EH (cell line): Measurements from ENCODE around the gene PHF21A.

ENCODE experiments used
- DNase-seq: peaks from one replicate; pipeline ENCODE4 v3.0.0-alpha.2; 2015; ENCODE audit warnings: low read depth

The PHF21A gene

GRCh38 chr11:46121301-46121723 lies at the start of gene PHF21A:
Gene PHF21A (minus strand): TSS chr11:46121454. CDS start chr11:46084219, 37,235 bp downstream.
- DNase-seq, result peak; percentile 93

- DNase-seq, result no peak
Observed at GRCh38 chr11:46170797-46171196, 49.5 kb upstream of the PHF21A start.

GRCh38 chr11:46162700-46163099 lies 41.4 kb upstream of the PHF21A start:
- no peak for DNase-seq

- DNase-seq, result no peak
Observed at GRCh38 chr11:46161201-46161600, 39.9 kb upstream of the PHF21A start.

GRCh38 chr11:46160100-46160499 lies 38.8 kb upstream of the PHF21A start:
- no peak for DNase-seq

- no peak for DNase-seq
Observed at GRCh38 chr11:46159680-46160079, 38.4 kb upstream of the PHF21A start.

GRCh38 chr11:46149826-46150225 lies 28.6 kb upstream of the PHF21A start:
- no peak for DNase-seq

GRCh38 chr11:46149342-46149741 lies 28.1 kb upstream of the PHF21A start:
- DNase-seq, result no peak

- no peak for DNase-seq
Observed at GRCh38 chr11:46144741-46145140, 23.5 kb upstream of the PHF21A start.

GRCh38 chr11:46143049-46143806 lies 22.0 kb upstream of the PHF21A start:
- no peak for DNase-seq

- DNase-seq, result no peak
Observed at GRCh38 chr11:46142561-46142960, 21.3 kb upstream of the PHF21A start.

- DNase-seq, result no peak
Observed at GRCh38 chr11:46141597-46141996, 20.3 kb upstream of the PHF21A start.

GRCh38 chr11:46134540-46134939 lies 13.3 kb upstream of the PHF21A start:
- no peak for DNase-seq

GRCh38 chr11:46134061-46134460 lies 12.8 kb upstream of the PHF21A start:
- no peak for DNase-seq

- DNase-seq, result no peak
Observed at GRCh38 chr11:46133119-46133518, 11.9 kb upstream of the PHF21A start.

- DNase-seq, result no peak
Observed at GRCh38 chr11:46130286-46130940, 9.2 kb upstream of the PHF21A start.

- no peak for DNase-seq
Observed at GRCh38 chr11:46129133-46129532, 7.9 kb upstream of the PHF21A start.

- DNase-seq, result peak; percentile 79
Observed at GRCh38 chr11:46127150-46127638, 5.9 kb upstream of the PHF21A start.

- DNase-seq, result no peak
Observed at GRCh38 chr11:46125284-46125683, 4.0 kb upstream of the PHF21A start.

- DNase-seq, result peak; percentile 49
Observed at GRCh38 chr11:46122945-46123715, 1.9 kb upstream of the PHF21A start.

GRCh38 chr11:46121724-46122477 lies 647 bp upstream of the PHF21A start:
- DNase-seq, result peak; percentile 91
